Neuronal stem cell (in vitro differentiated cells): Measurements from ENCODE around the gene PPP2R5B.

Experiments
- DNase-seq: peaks from one replicate; pipeline ENCODE4 v3.0.0-alpha.2; 2013; ENCODE audit warnings: low spot score
- H2AFZ ChIP-seq: one replicate; pipeline ENCODE4 v1.6.1; 2013; ENCODE audit warnings: mild to moderate bottlenecking, low read length, inconsistent platforms
- H2AK5ac ChIP-seq: 2 replicates; pipeline ENCODE4 v1.6.1; 2013; ENCODE audit warnings: low read depth, mild to moderate bottlenecking, inconsistent platforms, low read length, moderate library complexity, mixed read lengths
- H2BK120ac ChIP-seq: 2 replicates; pipeline ENCODE4 v1.6.1; 2013; ENCODE audit warnings: low read depth, mild to moderate bottlenecking, inconsistent platforms, low read length, moderate library complexity, mixed read lengths
- H2BK12ac ChIP-seq: one replicate; pipeline ENCODE4 v1.6.1; 2013; ENCODE audit warnings: low read length, inconsistent platforms
- H2BK15ac ChIP-seq: 2 replicates; pipeline ENCODE4 v1.6.1; 2013; ENCODE audit warnings: mild to moderate bottlenecking, low read length, inconsistent platforms, mixed read lengths
- H2BK5ac ChIP-seq: one replicate; pipeline ENCODE4 v1.6.1; 2013; ENCODE audit warnings: inconsistent platforms, mild to moderate bottlenecking, low read length, moderate library complexity
- H3K14ac ChIP-seq: one replicate; pipeline ENCODE4 v1.6.1; 2013; ENCODE audit warnings: low read length, inconsistent platforms
- H3K18ac ChIP-seq: 2 replicates; pipeline ENCODE4 v1.6.1; 2013; ENCODE audit warnings: low read length, inconsistent platforms
- H3K23ac ChIP-seq: 2 replicates; pipeline ENCODE4 v1.6.1; 2013; ENCODE audit warnings: low read depth, mild to moderate bottlenecking, mixed read lengths, low read length, inconsistent platforms; ENCODE audit not compliant: poor library complexity
- H3K27ac ChIP-seq: replicated peaks from 3 replicates; pipeline ENCODE4 v1.5.1; 2013; ENCODE audit warnings: low read length, inconsistent platforms
- H3K27me3 ChIP-seq, 3 experiments: 2 replicates each; pipeline ENCODE4 v1.6.1; 2013; ENCODE audit warnings: low read length in 3 of 3, mild to moderate bottlenecking in 2 of 3, inconsistent platforms in 1 of 3, low read depth in 1 of 3, mixed read lengths in 1 of 3, moderate library complexity in 1 of 3; ENCODE audit not compliant: control insufficient read depth in 3 of 3, insufficient read depth in 3 of 3
- H3K36me3 ChIP-seq, 2 donors: replicated peaks in 1 of 2; 2 replicates each; pipeline ENCODE4 v1.6.1; 2013; ENCODE audit warnings: low read length in 2 of 2; ENCODE audit not compliant: control insufficient read depth in 2 of 2, insufficient read depth in 2 of 2
- H3K4ac ChIP-seq: 2 replicates; pipeline ENCODE4 v1.6.1; 2013; ENCODE audit warnings: inconsistent platforms, mild to moderate bottlenecking, low read length, moderate library complexity
- H3K4me1 ChIP-seq, 2 donors: 1 replicate in 1 of 2; 2 replicates in 1 of 2; pipeline ENCODE4 v1.6.1; 2013; ENCODE audit warnings: low read length in 2 of 2, low read depth in 1 of 2; ENCODE audit not compliant: control insufficient read depth in 2 of 2, insufficient read depth in 1 of 2
- H3K4me2 ChIP-seq: one replicate; pipeline ENCODE4 v1.6.1; 2013; ENCODE audit warnings: mild to moderate bottlenecking, low read length, inconsistent platforms; ENCODE audit not compliant: insufficient read depth, poor library complexity, severe bottlenecking
- H3K4me3 ChIP-seq, 2 donors: 2 replicates each; pipeline ENCODE4 v1.5.1; 2013; ENCODE audit warnings: low read length in 2 of 2, mild to moderate bottlenecking in 2 of 2, inconsistent platforms in 1 of 2, moderate library complexity in 1 of 2
- H3K79me1 ChIP-seq: one replicate; pipeline ENCODE4 v1.6.1; 2013; ENCODE audit warnings: low read depth, mild to moderate bottlenecking, inconsistent platforms, low read length, moderate library complexity
- H3K9ac ChIP-seq: one replicate; pipeline ENCODE4 v1.6.1; 2013; ENCODE audit warnings: mild to moderate bottlenecking, low read depth, low read length, inconsistent platforms; ENCODE audit not compliant: poor library complexity
- H3K9me3 ChIP-seq, 2 donors: replicated peaks in 1 of 2; 2 replicates each; pipeline versions ENCODE3 to v1.6.1; 2013; ENCODE audit warnings: low read length in 2 of 2, mild to moderate bottlenecking in 2 of 2, inconsistent platforms in 1 of 2, low read depth in 1 of 2, mixed read lengths in 1 of 2, moderate library complexity in 1 of 2; ENCODE audit not compliant: control insufficient read depth in 2 of 2, insufficient read depth in 1 of 2
- H4K8ac ChIP-seq: one replicate; pipeline ENCODE4 v1.6.1; 2013; ENCODE audit warnings: low read depth, mild to moderate bottlenecking, inconsistent platforms, low read length, moderate library complexity
- H4K91ac ChIP-seq: one replicate; pipeline ENCODE4 v1.6.1; 2013; ENCODE audit warnings: low read length, low read depth, mild to moderate bottlenecking, inconsistent platforms; ENCODE audit not compliant: poor library complexity
- WGBS, 2 donors: extraction: QIAGEN DNeasy Blood & Tissue Kit; methylation state at CpG; one replicate each; pipeline ENCODE4 v1.1.7; 2013; ENCODE audit warnings: missing lambda C conversion rate in 2 of 2, mixed read lengths in 1 of 2; ENCODE audit not compliant: insufficient read length in 2 of 2, insufficient replicate concordance in 1 of 2; ENCODE audit errors: extremely low coverage in 2 of 2; 5-methylcytosine and 5-hydroxymethylcytosine counted together

Gene PPP2R5B

DNA sequence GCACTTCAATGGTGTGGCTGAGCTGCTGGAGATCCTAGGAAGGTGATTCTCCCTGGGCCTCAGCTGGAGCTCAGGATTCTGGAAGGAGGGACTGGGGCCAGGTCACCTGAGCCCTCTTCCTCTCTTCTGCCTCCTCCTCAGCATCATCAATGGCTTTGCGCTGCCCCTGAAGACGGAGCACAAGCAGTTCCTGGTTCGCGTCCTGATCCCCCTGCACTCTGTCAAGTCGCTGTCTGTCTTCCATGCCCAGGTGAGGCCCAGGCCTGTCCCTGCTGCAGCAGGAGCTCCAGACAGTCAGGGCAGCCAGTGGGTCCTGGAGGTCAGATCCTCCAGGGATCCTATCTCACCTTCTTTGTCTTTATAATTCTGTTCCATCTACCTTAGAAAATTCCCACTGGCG lies 5.9 kb downstream of the PPP2R5B start:
- Histone ChIP-seq H2BK15ac (no peak overlapping the region), H3K36me3 (peaks cover 0 to 6% of the 10 kb centered on the region in 2 donors), H3K79me1 (no peaks in the 10 kb centered on the region), H2BK12ac (no peak overlapping the region), H3K23ac (no peak overlapping the region), H4K8ac (no peak overlapping the region), H3K9me3 (no peaks in the 10 kb centered on the region), H2AFZ (no peak overlapping the region), H2BK5ac (no peak overlapping the region), H2AK5ac (no peak overlapping the region), H2BK120ac (no peak overlapping the region), H3K9ac (no peak overlapping the region), H3K4me2 (no peak overlapping the region), H3K27ac (no peak overlapping the region), H3K14ac (no peak overlapping the region), H3K4me1 (peaks cover 3 to 6% of the 10 kb centered on the region in 2 donors), H3K18ac (no peak overlapping the region), H4K91ac (no peak overlapping the region), H3K4me3 (no peak overlapping the region), H3K27me3 (no peaks in the 10 kb centered on the region), H3K4ac (no peak overlapping the region)
- no peak for DNase-seq
- no CpG with 5 or more reads among the region's 6 CpGs for WGBS, 2 donors

DNA sequence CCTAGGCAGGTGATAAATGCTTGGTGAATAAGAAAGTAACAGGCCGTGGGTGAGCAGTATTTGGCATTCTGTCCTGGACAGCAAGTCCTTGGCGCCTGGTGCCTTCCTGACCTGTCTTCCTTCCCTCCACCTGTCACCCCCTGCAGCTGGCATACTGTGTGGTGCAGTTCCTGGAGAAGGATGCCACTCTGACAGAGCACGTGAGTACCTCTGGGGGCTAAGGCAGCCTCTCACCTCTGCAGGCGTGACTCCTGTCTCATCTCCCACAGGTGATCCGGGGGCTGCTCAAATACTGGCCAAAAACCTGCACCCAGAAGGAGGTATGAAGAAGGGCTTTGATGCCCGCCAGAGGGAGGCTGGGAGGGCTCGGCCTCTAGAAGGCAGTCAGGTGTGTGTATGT lies 6.8 kb downstream of the PPP2R5B start:
- H2AK5ac ChIP-seq: no peak overlapping the region
- H3K18ac ChIP-seq: no peak overlapping the region
- no peak overlapping the region for H2BK12ac ChIP-seq
- no peak overlapping the region for H2BK15ac ChIP-seq
- no peak overlapping the region for H3K4ac ChIP-seq
- no peak overlapping the region for H3K14ac ChIP-seq
- no peak overlapping the region for H2BK5ac ChIP-seq
- no CpG with 5 or more reads among the region's 7 CpGs for WGBS, 2 donors
- peaks cover 0 to 6% of the 10 kb centered on the region in 2 donors for H3K36me3 ChIP-seq
- peak overlapping the region; percentile 23 for H3K23ac ChIP-seq
- no peak overlapping the region for H3K9ac ChIP-seq
- H3K4me1 ChIP-seq: peaks cover 8 to 13% of the 10 kb centered on the region in 2 donors
- H2BK120ac ChIP-seq: no peak overlapping the region
- H3K27me3 ChIP-seq: peaks cover 0 to under 1% (median 0%) of the 10 kb centered on the region in 3 experiments
- no peak overlapping the region for H4K91ac ChIP-seq
- no peaks in the 10 kb centered on the region for H3K79me1 ChIP-seq
- no peak for DNase-seq
- no peak overlapping the region for H3K27ac ChIP-seq
- H3K4me3 ChIP-seq: no peak overlapping the region
- no peak overlapping the region for H4K8ac ChIP-seq
- H2AFZ ChIP-seq: no peak overlapping the region
- no peaks in the 10 kb centered on the region for H3K9me3 ChIP-seq
- H3K4me2 ChIP-seq: no peak overlapping the region

DNA sequence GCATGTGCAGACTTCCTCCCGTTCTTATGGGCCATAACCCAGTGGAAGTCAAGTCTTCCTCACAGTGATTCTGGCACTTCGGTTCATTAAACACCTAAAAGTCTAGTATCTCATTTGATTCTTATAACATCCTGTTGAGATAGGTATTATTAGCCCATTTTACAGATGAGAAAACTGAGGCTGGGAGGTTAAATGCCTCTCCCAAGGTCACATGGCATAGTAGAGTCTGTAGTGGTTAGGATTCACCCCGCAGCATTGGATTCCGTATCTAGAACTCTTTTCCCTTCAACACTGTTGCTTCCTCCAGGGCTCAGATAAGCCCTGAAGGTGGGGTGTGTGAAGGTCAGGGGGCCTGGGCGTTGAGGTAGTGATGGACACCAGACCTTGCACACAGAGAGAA lies 7.8 kb downstream of the PPP2R5B start:
- no peak overlapping the region for H3K23ac ChIP-seq

DNA sequence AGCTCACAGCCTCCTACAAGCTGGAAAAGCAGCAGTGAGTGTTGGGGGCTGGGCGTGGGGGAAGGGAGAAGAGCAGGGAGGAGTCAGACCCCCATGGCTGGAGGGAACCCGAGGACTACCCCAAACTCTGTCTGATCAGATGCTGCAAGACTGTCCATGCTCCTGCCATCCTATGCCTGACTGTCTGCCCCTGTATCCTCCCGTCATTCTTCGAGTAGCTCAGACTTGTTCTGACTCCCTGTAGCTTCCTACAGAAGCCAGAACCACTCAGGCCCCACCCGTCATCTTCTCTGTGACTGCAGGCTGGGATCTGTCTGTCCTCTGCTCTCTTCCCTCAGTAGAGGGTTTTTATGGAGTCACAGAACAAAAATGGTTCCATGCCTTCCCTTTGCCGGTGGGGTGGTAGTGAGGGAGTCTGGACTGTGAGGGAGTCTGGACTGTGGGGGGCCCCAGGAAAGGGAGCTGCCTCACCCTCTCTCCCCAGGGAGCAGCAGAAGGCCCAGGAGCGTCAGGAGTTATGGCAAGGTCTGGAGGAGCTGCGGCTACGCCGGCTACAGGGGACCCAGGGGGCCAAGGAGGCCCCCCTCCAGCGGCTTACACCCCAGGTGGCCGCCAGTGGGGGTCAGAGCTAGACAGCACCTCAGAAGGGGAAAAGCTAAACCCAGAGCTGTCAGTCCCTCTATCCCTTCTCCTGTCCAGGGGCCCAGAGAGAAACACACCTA lies 8.9 kb downstream of the PPP2R5B start:
- no peak overlapping the region for H3K27ac ChIP-seq
- H2BK12ac ChIP-seq: no peak overlapping the region

More for the DNA sequence above, 7.8 kb downstream of the PPP2R5B start:
- Histone ChIP-seq H3K4ac (no peak overlapping the region), H3K14ac (no peak overlapping the region), H3K36me3 (peaks cover 0 to 6% of the 10 kb centered on the region in 2 donors), H3K27me3 (peaks cover 0 to 10% (median 0%) of the 10 kb centered on the region in 3 experiments), H2BK15ac (no peak overlapping the region), H3K4me3 (no peak overlapping the region), H2BK5ac (no peak overlapping the region), H3K79me1 (no peaks in the 10 kb centered on the region), H4K91ac (no peak overlapping the region), H3K4me1 (peaks cover 8 to 13% of the 10 kb centered on the region in 2 donors), H3K9me3 (no peaks in the 10 kb centered on the region), H3K27ac (no peak overlapping the region), H3K18ac (no peak overlapping the region), H2BK120ac (no peak overlapping the region), H2AFZ (no peak overlapping the region), H4K8ac (no peak overlapping the region), H3K4me2 (no peak overlapping the region), H2BK12ac (no peak overlapping the region), H3K9ac (no peak overlapping the region), H2AK5ac (no peak overlapping the region)
- no CpG with 5 or more reads among the region's 5 CpGs for WGBS, 2 donors
- no peak for DNase-seq

More for the DNA sequence above, 8.9 kb downstream of the PPP2R5B start:
- peaks cover 0 to 20% (median 0%) of the 10 kb centered on the region in 3 experiments for H3K27me3 ChIP-seq
- no peak overlapping the region for H3K4ac ChIP-seq
- H3K4me3 ChIP-seq: no peak overlapping the region
- peaks cover 0 to 3% of the 10 kb centered on the region in 2 donors for H3K36me3 ChIP-seq
- WGBS, 2 donors: no CpG with 5 or more reads among the region's 12 CpGs
- H2BK15ac ChIP-seq: peak overlapping the region; percentile 33
- H2BK120ac ChIP-seq: no peak overlapping the region
- H4K8ac ChIP-seq: no peak overlapping the region
- no peak overlapping the region for H2AFZ ChIP-seq
- H4K91ac ChIP-seq: no peak overlapping the region
- H3K9ac ChIP-seq: no peak overlapping the region
- H3K4me1 ChIP-seq: peaks cover 8 to 13% of the 10 kb centered on the region in 2 donors
- H3K9me3 ChIP-seq: no peaks in the 10 kb centered on the region
- no peak overlapping the region for H3K4me2 ChIP-seq
- H2BK5ac ChIP-seq: peak overlapping the region; percentile 31
- H3K79me1 ChIP-seq: no peaks in the 10 kb centered on the region
- H2AK5ac ChIP-seq: no peak overlapping the region
- no peak overlapping the region for H3K14ac ChIP-seq
- H3K18ac ChIP-seq: no peak overlapping the region
- H3K23ac ChIP-seq: peak overlapping the region; percentile 7
- no peak for DNase-seq
